Endothelial cell of umbilical vein (primary cell): Measurements from ENCODE around the gene MTG2. TPM values are rescaled to one million over a fixed set of nuclear protein-coding genes. Genes with fewer than 3 reads are reported as not detected.
A peak's percentile ranks its signal among the peaks of the same experiment; 100 is the strongest.

Source experiments
- BruUV-seq: library from RNA; stranded (reverse); fragments of 400-500 nt; replicated peaks from 2 replicates; lab custom pipeline; 2021; lab: Mats Ljungman, UMichigan
- CTCF ChIA-PET: fragments of 300-600, 350-600 bp; sonication (Branson Sonifier 250); formaldehyde crosslinking; loops from one replicate; lab custom pipeline; 2021; ENCODE audit warnings: antibody characterized with exemption, inconsistent platforms; lab: Charles Lee
- POLR2A ChIA-PET: fragments of 300-600, 350-600 bp; sonication (Branson Sonifier 250); formaldehyde crosslinking; loops from one replicate; lab custom pipeline; 2021; ENCODE audit warnings: antibody characterized with exemption, inconsistent platforms; lab: Charles Lee
- DNase-seq: peaks from one replicate; pipeline ENCODE4 v3.0.0-alpha.2; 2011; ENCODE audit warnings: low read depth, low spot score
- FAIRE-seq: peaks from 2 replicates; lab custom pipeline; 2011; peaks lifted over from hg19 to GRCh38; lab: Jason Lieb, UNC
- H2AFZ ChIP-seq: 2 replicates; pipeline ENCODE4 v1.6.0; 2012; ENCODE audit warnings: low read depth, low read length, control low read depth, inconsistent platforms
- H3K27ac ChIP-seq: 2 replicates; pipeline ENCODE4 v1.5.1; 2011; ENCODE audit warnings: low read depth, mild to moderate bottlenecking, control low read depth, low read length, moderate library complexity; ENCODE audit not compliant: insufficient read depth
- H3K27me3 ChIP-seq, 2 experiments: 2 replicates each; pipeline versions ENCODE4 v1.6.0 to v1.6.1; 2011; ENCODE audit warnings: low read length in 2 of 2, mixed read lengths in 1 of 2; ENCODE audit not compliant: control insufficient read depth in 2 of 2, insufficient read depth in 2 of 2
- H3K36me3 ChIP-seq, 2 experiments: 2 replicates in 1 of 2; 3 replicates in 1 of 2; pipeline ENCODE4 v1.5.1; 2011; ENCODE audit warnings: low read length in 2 of 2, mild to moderate bottlenecking in 1 of 2, moderate library complexity in 1 of 2; ENCODE audit not compliant: control insufficient read depth in 2 of 2, insufficient read depth in 2 of 2; ENCODE audit errors: extremely low read depth in 1 of 2
- H3K4me1 ChIP-seq: 3 replicates; pipeline ENCODE4 v1.5.1; 2011; ENCODE audit warnings: mild to moderate bottlenecking, low read length; ENCODE audit not compliant: control insufficient read depth, insufficient read depth; ENCODE audit errors: extremely low read depth
- H3K4me2 ChIP-seq: 2 replicates; pipeline ENCODE4 v1.6.1; 2011; ENCODE audit warnings: low read length, control low read depth, mixed read lengths; ENCODE audit not compliant: insufficient read depth
- H3K4me3 ChIP-seq, 3 experiments: fragments of 200-600 bp in 1 of 3; sonication (generic), shearing (Covaris generic) in 1 of 3; replicated peaks in 1 of 3; 2 replicates each; pipeline ENCODE4 v1.5.1; 2011 to 2016; ENCODE audit warnings: control low read depth in 3 of 3, low read length in 3 of 3, mild to moderate bottlenecking in 2 of 3, inconsistent platforms in 1 of 3, low read depth in 1 of 3, moderate library complexity in 1 of 3; ENCODE audit not compliant: insufficient read depth in 1 of 3
- H3K79me2 ChIP-seq: 2 replicates; pipeline ENCODE4 v1.6.0; 2012; ENCODE audit warnings: low read length, inconsistent platforms; ENCODE audit not compliant: control insufficient read depth, insufficient read depth
- H3K9ac ChIP-seq: replicated peaks from 2 replicates; pipeline ENCODE3; 2011; ENCODE audit warnings: low read length, control low read depth; ENCODE audit not compliant: insufficient read depth; ENCODE audit errors: extremely low read depth
- H3K9me1 ChIP-seq: replicated peaks from 3 replicates; pipeline ENCODE4 v1.6.0; 2011; ENCODE audit warnings: mild to moderate bottlenecking, low read length; ENCODE audit not compliant: control insufficient read depth, insufficient read depth; ENCODE audit errors: extremely low read depth
- H3K9me3 ChIP-seq: replicated peaks from 2 replicates; pipeline ENCODE4 v1.5.1; 2012; ENCODE audit warnings: low read length, inconsistent platforms; ENCODE audit not compliant: control insufficient read depth, insufficient read depth
- H4K20me1 ChIP-seq: replicated peaks from 2 replicates; pipeline ENCODE3; 2011; ENCODE audit warnings: mild to moderate bottlenecking, low read length; ENCODE audit not compliant: control insufficient read depth, insufficient read depth; ENCODE audit errors: extremely low read depth
- CTCF ChIP-seq, 2 donors: IDR thresholded peaks; 1 replicate in 1 of 2; 2 replicates in 1 of 2; pipeline ENCODE4 v1.5.1; 2011; ENCODE audit warnings: low read length in 2 of 2, mild to moderate bottlenecking in 2 of 2, moderate library complexity in 2 of 2, control low read depth in 1 of 2, inconsistent platforms in 1 of 2, low read depth in 1 of 2; ENCODE audit not compliant: insufficient read depth in 1 of 2; ENCODE audit errors: extremely low read depth in 1 of 2
- EZH2 ChIP-seq: IDR thresholded peaks from 2 replicates; pipeline ENCODE4 v1.6.1; 2012; ENCODE audit warnings: borderline replicate concordance, low read depth, mild to moderate bottlenecking, moderate library complexity, low read length, inconsistent platforms; ENCODE audit not compliant: severe bottlenecking
- FOS ChIP-seq: IDR thresholded peaks from 2 replicates; pipeline ENCODE4 v1.6.1; 2011; ENCODE audit warnings: mild to moderate bottlenecking, low read length, moderate library complexity, borderline replicate concordance; ENCODE audit not compliant: insufficient read depth
- GATA2 ChIP-seq: IDR thresholded peaks from 2 replicates; pipeline ENCODE4 v1.7.0; 2011; ENCODE audit warnings: low read depth, mild to moderate bottlenecking, moderate library complexity, mixed read lengths, low read length; ENCODE audit not compliant: insufficient read length, insufficient read depth
- JUN ChIP-seq: IDR thresholded peaks from 2 replicates; pipeline ENCODE4 v1.6.1; 2011; ENCODE audit warnings: borderline replicate concordance, low read depth; ENCODE audit not compliant: insufficient read length, insufficient read depth
- MYC ChIP-seq: IDR thresholded peaks from one replicate; pipeline ENCODE4 v1.6.1; 2011; ENCODE audit warnings: mild to moderate bottlenecking, low read depth, low read length
- POLR2A ChIP-seq: IDR thresholded peaks from 2 replicates; pipeline ENCODE4 v1.6.1; 2012; ENCODE audit warnings: low read depth, mild to moderate bottlenecking, control low read depth, low read length
- POLR2AphosphoS5 ChIP-seq: IDR thresholded peaks from 2 replicates; pipeline ENCODE4 v1.6.1; 2012; ENCODE audit warnings: low read depth, mild to moderate bottlenecking, control low read depth, low read length, moderate library complexity; ENCODE audit not compliant: insufficient read depth
- dilution Hi-C: fragments of 300-500 bp; cut with MboI; formaldehyde crosslinking; loops from one replicate; pipeline ENCODE4 v1.15.0; 2019; ENCODE audit warnings: low sequenced_read_pairs; ENCODE audit not compliant: extremely low pct_ligation_motif_present
- intact Hi-C: fragments of 100-400 bp; cut with micrococcal nuclease; formaldehyde crosslinking; loops from one replicate; pipeline ENCODE4 v1.10.0; 2022
- polyA plus RNA-seq, 4 experiments: library from polyadenylated mRNA; depleted of rRNA in 3 of 4; stranded (reverse) in 3 of 4; unstranded in 1 of 4; fragments of >200 nt; gene quantifications; 2 replicates each; pipeline versions ENCODE4 v1.2.1 to v1.2.3, GENCODE V29; 2011 to 2012; ENCODE audit warnings: missing spikeins in 1 of 4
- total RNA-seq: library from RNA; stranded (reverse); gene quantifications from 2 replicates; pipeline ENCODE4 v1.2.3, GENCODE V29; 2021
- TF ChIP-seq, protein P1 (sequence below): IDR thresholded peaks from 2 replicates; pipeline ENCODE4 v1.6.1; 2011; ENCODE audit not compliant: insufficient read depth, insufficient read length

The MTG2 gene
- total and polyA plus RNA-seq, 2 donors (not counting 3 experiments of a cell fraction or from before 2014, with no cell fraction given): 19.9 to 31.6 TPM

- BruUV-seq: TSS peak; percentile 21
- Histone ChIP-seq H3K27ac (no peak overlapping the region), H3K79me2 (no peaks in the 10 kb centered on the region), H3K4me2 (peak overlapping the region; percentile 7), H3K9me3 (no peaks in the 10 kb centered on the region), H3K27me3 (no peaks in the 10 kb centered on the region), H2AFZ (no peak overlapping the region), H3K9me1 (no peaks in the 10 kb centered on the region), H4K20me1 (no peaks in the 10 kb centered on the region), H3K9ac (no peak overlapping the region), H3K36me3 (peaks cover 0 to 24% of the 10 kb centered on the region in 2 experiments), H3K4me1 (peaks cover 9% of the 10 kb centered on the region), H3K4me3 (no peak overlapping the region)
- TF ChIP-seq POLR2AphosphoS5: no peak
- no peak for TF ChIP-seq MYC
- no peak for TF ChIP-seq JUN
- no peak for TF ChIP-seq CTCF (IDR thresholded peaks at IDR 0.05; ENCODE audit: extremely low read depth in 1 of 2, insufficient read depth in 1 of 2, low read depth in 1 of 2, low read length in 2 of 2)
- no peak for TF ChIP-seq POLR2A
- TF ChIP-seq FOS: no peak
- no peak for TF ChIP-seq GATA2
- TF ChIP-seq EZH2: no peak
- TF ChIP-seq, protein P1, sequence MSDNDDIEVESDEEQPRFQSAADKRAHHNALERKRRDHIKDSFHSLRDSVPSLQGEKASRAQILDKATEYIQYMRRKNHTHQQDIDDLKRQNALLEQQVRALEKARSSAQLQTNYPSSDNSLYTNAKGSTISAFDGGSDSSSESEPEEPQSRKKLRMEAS: no peak
- CTCF ChIA-PET: no interaction called here
- FAIRE-seq: no peak
- DNase-seq: no peak
- dilution Hi-C loops (no loop called here), intact Hi-C loops (loop anchor here (5.0 kb wide), 1 partner anchor 84 kb away; no protein-coding TSS in a partner anchor)
- POLR2A ChIA-PET: interaction anchor here (0.6 kb wide), 1 partner anchor 28 kb away, joined by 3 read pairs; no protein-coding TSS in a partner anchor
These were observed 20.0 kb downstream of the MTG2 start for GRCh38 chr20:62202676-62203377.
